ENCODE data around the gene MIER2.

GRCh38 chr19:315811-316210 is 28.8 kb downstream of the MIER2 start:
- TF ChIP-seq SP1 (IDR thresholded peaks at IDR 0.05) = no peak
- no peak for TF ChIP-seq ARNT (IDR thresholded peaks at IDR 0.05)
- no peak for TF ChIP-seq ELF4 (IDR thresholded peaks at IDR 0.05)
- no peak for TF ChIP-seq FOXA1 (IDR thresholded peaks at IDR 0.05)
- TF ChIP-seq FOXK2 (IDR thresholded peaks at IDR 0.05) = no peak
- TF ChIP-seq HDGF (IDR thresholded peaks at IDR 0.05; ENCODE audit: borderline replicate concordance) = no peak
- no peak for TF ChIP-seq SUZ12 (IDR thresholded peaks at IDR 0.05)
- TF ChIP-seq CTBP1 (IDR thresholded peaks at IDR 0.05; ENCODE audit: borderline replicate concordance) = no peak
- no peak for TF ChIP-seq FOXM1 (IDR thresholded peaks at IDR 0.05; ENCODE audit: borderline replicate concordance)
- no peak for TF ChIP-seq ZNF384 (IDR thresholded peaks at IDR 0.05)
- no peak for TF ChIP-seq BHLHE40 (IDR thresholded peaks at IDR 0.05; ENCODE audit: borderline replicate concordance)
- TF ChIP-seq L3MBTL2 (conservative IDR thresholded peaks at IDR 0.05) = no peak
